ENCODE results near the gene PTPRT.

- no peak for TF ChIP-seq EGR1 (IDR thresholded peaks at IDR 0.05; ENCODE audit: low read depth in 2 of 2)
- TF ChIP-seq CTCF (IDR thresholded peaks at IDR 0.05; ENCODE audit: low read depth, low read length, missing input control), result no peak
- TF ChIP-seq YY1 (IDR thresholded peaks at IDR 0.05), result no peak
- TF ChIP-seq ZBTB33 (IDR thresholded peaks at IDR 0.05), result no peak
- no peak for TF ChIP-seq RAD21 (IDR thresholded peaks at IDR 0.05)
- no peak for TF ChIP-seq FOXA1 (IDR thresholded peaks at IDR 0.05)
- no peak for TF ChIP-seq TAF1 (conservative IDR thresholded peaks at IDR 0.05)
- no peak for TF ChIP-seq MAX (IDR thresholded peaks at IDR 0.05)
- no peak for TF ChIP-seq GABPA (IDR thresholded peaks at IDR 0.05 in 1 of 2, conservative IDR thresholded peaks at IDR 0.05 in 1 of 2)
- TF ChIP-seq JUND (IDR thresholded peaks at IDR 0.05), result no peak
Observed at GRCh38 chr20:42270539-42270938, 919.2 kb downstream of the PTPRT start.

Data from liver (tissue), 3 donors.